Fibroblast of lung (primary cell): ENCODE data around the gene PADI2. TPM values are rescaled to one million over a fixed set of nuclear protein-coding genes. Genes with fewer than 3 reads are reported as not detected.

Experiments used
- DNase-seq, 2 donors: peaks; one replicate each; pipeline versions ENCODE4 v3.0.0 to v3.0.0-alpha.2; 2010; ENCODE audit warnings: low read depth in 2 of 2
- H2AFZ ChIP-seq: 2 replicates; pipeline ENCODE4 v1.5.1; 2012; ENCODE audit warnings: low read length, control low read depth, inconsistent platforms
- H3K27ac ChIP-seq: 2 replicates; pipeline ENCODE4 v1.5.1; 2011; ENCODE audit warnings: low read length, control low read depth; ENCODE audit not compliant: insufficient read depth
- H3K27me3 ChIP-seq: 2 replicates; pipeline ENCODE4 v1.5.1; 2011; ENCODE audit warnings: mild to moderate bottlenecking, low read length; ENCODE audit not compliant: control insufficient read depth, insufficient read depth
- H3K36me3 ChIP-seq: 2 replicates; pipeline ENCODE4 v1.5.1; 2011; ENCODE audit warnings: low read length; ENCODE audit not compliant: control insufficient read depth, insufficient read depth
- H3K4me1 ChIP-seq: 2 replicates; pipeline ENCODE4 v1.5.1; 2011; ENCODE audit warnings: low read length; ENCODE audit not compliant: control insufficient read depth, insufficient read depth; ENCODE audit errors: extremely low read depth
- H3K4me2 ChIP-seq: 2 replicates; pipeline ENCODE4 v1.5.1; 2011; ENCODE audit warnings: low read length, control low read depth; ENCODE audit not compliant: insufficient read depth; ENCODE audit errors: extremely low read depth
- H3K4me3 ChIP-seq, 4 experiments: fragments of 200-600 bp in 1 of 4; sonication (generic) in 1 of 4; replicated peaks in 1 of 4; 2 replicates each; pipeline ENCODE4 v1.5.1; 2011 to 2016; ENCODE audit warnings: low read length in 4 of 4, low read depth in 3 of 4, mild to moderate bottlenecking in 3 of 4, control low read depth in 2 of 4, inconsistent platforms in 1 of 4, mixed read lengths in 1 of 4; ENCODE audit not compliant: insufficient read depth in 1 of 4; ENCODE audit errors: control extremely low read depth in 1 of 4
- H3K79me2 ChIP-seq: 2 replicates; pipeline ENCODE4 v1.5.1; 2012; ENCODE audit warnings: mild to moderate bottlenecking, low read length, inconsistent platforms; ENCODE audit not compliant: control insufficient read depth, insufficient read depth
- H3K9ac ChIP-seq: 2 replicates; pipeline ENCODE4 v1.5.1; 2011; ENCODE audit warnings: mild to moderate bottlenecking, low read length, control low read depth; ENCODE audit not compliant: insufficient read depth
- H3K9me3 ChIP-seq: 2 replicates; pipeline ENCODE4 v1.5.1; 2012; ENCODE audit warnings: low read depth, low read length; ENCODE audit not compliant: control insufficient read depth, insufficient read depth
- H4K20me1 ChIP-seq: 2 replicates; pipeline ENCODE4 v1.5.1; 2011; ENCODE audit warnings: low read length; ENCODE audit not compliant: control insufficient read depth, insufficient read depth; ENCODE audit errors: extremely low read depth
- CTCF ChIP-seq, 2 donors: IDR thresholded peaks in 1 of 2; conservative IDR thresholded peaks in 1 of 2; 1 replicate in 1 of 2; 2 replicates in 1 of 2; pipeline ENCODE4 v1.5.1; 2011 to 2012; ENCODE audit warnings: low read length in 2 of 2, control low read depth in 1 of 2, inconsistent platforms in 1 of 2, low read depth in 1 of 2, mild to moderate bottlenecking in 1 of 2
- EZH2 ChIP-seq: IDR thresholded peaks from 2 replicates; pipeline ENCODE4 v1.5.1; 2012; ENCODE audit warnings: low read length, control low read depth, mild to moderate bottlenecking; ENCODE audit errors: missing control alignments
- polyA plus RNA-seq, 2 donors: library from polyadenylated mRNA; depleted of rRNA in 1 of 2; stranded (reverse) in 1 of 2; unstranded in 1 of 2; fragments of >200 nt; gene quantifications; 2 replicates each; pipeline ENCODE4 v1.2.1, GENCODE V29; 2011 to 2012; ENCODE audit warnings: missing spikeins in 1 of 2
- total RNA-seq: library from RNA; depleted of rRNA; stranded (reverse); fragments of >200 nt; gene quantifications from 2 replicates; pipeline ENCODE4 v1.2.1, GENCODE V29; 2014

Gene PADI2
- total and polyA plus RNA-seq, 2 donors (not counting 1 experiment from before 2014, with no cell fraction given): 0.03 TPM; not detected in 1

GRCh38 chr1:17040135-17040534, 79.1 kb downstream of the PADI2 start:
- Histone ChIP-seq H3K9ac (no peak overlapping the region), H3K4me2 (no peak overlapping the region), H3K9me3 (no peaks in the 10 kb centered on the region), H3K27ac (no peak overlapping the region), H3K36me3 (peaks cover 13% of the 10 kb centered on the region), H3K27me3 (no peaks in the 10 kb centered on the region), H3K4me3 (no peak overlapping the region), H3K79me2 (peaks cover 3% of the 10 kb centered on the region), H3K4me1 (no peaks in the 10 kb centered on the region), H4K20me1 (no peaks in the 10 kb centered on the region), H2AFZ (no peak overlapping the region)
- no peak for DNase-seq
- no peak for TF ChIP-seq EZH2

DNA sequence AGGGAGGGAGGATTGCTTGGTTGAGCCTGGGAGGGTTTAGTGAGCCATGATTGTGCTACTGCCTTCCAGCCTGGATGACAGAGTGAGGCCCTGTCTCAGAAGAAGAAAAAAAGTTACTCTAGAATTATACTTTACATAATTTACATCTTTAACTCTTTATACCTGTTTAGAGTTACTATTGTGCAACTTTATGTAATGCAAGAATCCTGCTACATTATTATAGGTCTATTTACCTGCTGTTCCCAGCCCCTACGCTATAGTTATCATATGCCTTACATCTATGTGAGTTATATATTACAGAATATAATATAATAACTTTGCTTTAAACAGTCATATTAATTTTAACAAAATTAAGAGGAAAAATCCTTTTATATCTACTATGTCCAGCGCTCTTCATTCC, 79.7 kb downstream of the PADI2 start:
- Histone ChIP-seq H3K9ac (no peak overlapping the region), H3K36me3 (peaks cover 12% of the 10 kb centered on the region), H3K9me3 (no peaks in the 10 kb centered on the region), H3K27me3 (no peaks in the 10 kb centered on the region), H3K27ac (no peak overlapping the region), H3K4me1 (no peaks in the 10 kb centered on the region), H4K20me1 (no peaks in the 10 kb centered on the region), H3K4me3 (no peak overlapping the region), H3K79me2 (no peaks in the 10 kb centered on the region), H2AFZ (no peak overlapping the region), H3K4me2 (no peak overlapping the region)
- DNase-seq: no peak
- TF ChIP-seq EZH2: no peak
- TF ChIP-seq CTCF (conservative IDR thresholded peaks at IDR 0.05 in 1 of 2, IDR thresholded peaks at IDR 0.05 in 1 of 2; ENCODE audit: low read depth in 1 of 2, low read length in 2 of 2): no peak

- H3K4me3 ChIP-seq: no peak overlapping the region
- no peaks in the 10 kb centered on the region for H4K20me1 ChIP-seq
- TF ChIP-seq EZH2: no peak
- no peak for TF ChIP-seq CTCF (conservative IDR thresholded peaks at IDR 0.05 in 1 of 2, IDR thresholded peaks at IDR 0.05 in 1 of 2; ENCODE audit: low read depth in 1 of 2, low read length in 2 of 2)
- H3K36me3 ChIP-seq: peaks cover 4% of the 10 kb centered on the region
- no peak overlapping the region for H3K4me2 ChIP-seq
- no peaks in the 10 kb centered on the region for H3K4me1 ChIP-seq
- no peak overlapping the region for H3K27ac ChIP-seq
- no peaks in the 10 kb centered on the region for H3K27me3 ChIP-seq
- no peaks in the 10 kb centered on the region for H3K9me3 ChIP-seq
- H3K79me2 ChIP-seq: no peaks in the 10 kb centered on the region
- H2AFZ ChIP-seq: no peak overlapping the region
- no peak for DNase-seq
- no peak overlapping the region for H3K9ac ChIP-seq
Measured at GRCh38 chr1:17033481-17033880, 85.8 kb downstream of the PADI2 start.
